Measurements from ENCODE around the gene ITGA3. TPM values are rescaled to one million over a fixed set of nuclear protein-coding genes. Genes with fewer than 3 reads are reported as not detected.

ITGA3 gene
- polyA plus RNA-seq, 4 donors: 85.2 to 115 (median 108) TPM

DNA sequence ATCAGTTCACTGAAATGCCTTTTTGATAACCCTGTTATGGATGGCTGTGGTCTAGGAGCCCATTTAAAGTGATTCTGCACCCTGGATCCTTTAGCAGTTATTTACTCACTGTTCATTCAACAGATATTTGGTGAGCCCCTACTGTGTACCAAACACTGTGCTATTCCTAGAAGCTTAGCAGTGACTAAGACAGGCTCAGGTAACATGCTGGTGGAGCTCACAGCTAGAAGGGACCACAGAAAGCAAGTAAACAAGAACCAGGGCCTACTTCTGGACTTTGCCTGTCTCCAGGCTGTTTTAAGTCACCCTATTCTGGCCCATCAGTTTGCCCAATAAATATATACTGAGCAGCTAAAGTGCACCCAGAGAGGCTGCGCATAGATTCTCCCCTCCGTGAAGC lies 11.1 kb downstream of the ITGA3 start:
- no peak for DNase-seq (ENCODE audit: low read depth in 4 of 4, low spot score in 2 of 4)

DNA sequence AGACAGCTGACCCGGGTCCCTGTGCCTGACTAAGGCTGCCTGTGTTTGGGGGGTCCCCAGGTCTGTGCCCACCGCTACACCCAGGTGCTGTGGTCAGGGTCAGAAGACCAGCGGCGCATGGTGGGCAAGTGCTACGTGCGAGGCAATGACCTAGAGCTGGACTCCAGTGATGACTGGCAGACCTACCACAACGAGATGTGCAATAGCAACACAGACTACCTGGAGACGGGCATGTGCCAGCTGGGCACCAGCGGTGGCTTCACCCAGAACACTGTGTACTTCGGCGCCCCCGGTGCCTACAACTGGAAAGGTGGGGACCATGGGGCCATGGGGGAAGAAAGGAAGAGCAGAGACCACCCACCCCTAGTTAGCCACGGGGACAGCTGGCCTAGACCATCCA lies 12.1 kb downstream of the ITGA3 start:
- no peak for DNase-seq (ENCODE audit: low read depth in 4 of 4, low spot score in 2 of 4)

DNA sequence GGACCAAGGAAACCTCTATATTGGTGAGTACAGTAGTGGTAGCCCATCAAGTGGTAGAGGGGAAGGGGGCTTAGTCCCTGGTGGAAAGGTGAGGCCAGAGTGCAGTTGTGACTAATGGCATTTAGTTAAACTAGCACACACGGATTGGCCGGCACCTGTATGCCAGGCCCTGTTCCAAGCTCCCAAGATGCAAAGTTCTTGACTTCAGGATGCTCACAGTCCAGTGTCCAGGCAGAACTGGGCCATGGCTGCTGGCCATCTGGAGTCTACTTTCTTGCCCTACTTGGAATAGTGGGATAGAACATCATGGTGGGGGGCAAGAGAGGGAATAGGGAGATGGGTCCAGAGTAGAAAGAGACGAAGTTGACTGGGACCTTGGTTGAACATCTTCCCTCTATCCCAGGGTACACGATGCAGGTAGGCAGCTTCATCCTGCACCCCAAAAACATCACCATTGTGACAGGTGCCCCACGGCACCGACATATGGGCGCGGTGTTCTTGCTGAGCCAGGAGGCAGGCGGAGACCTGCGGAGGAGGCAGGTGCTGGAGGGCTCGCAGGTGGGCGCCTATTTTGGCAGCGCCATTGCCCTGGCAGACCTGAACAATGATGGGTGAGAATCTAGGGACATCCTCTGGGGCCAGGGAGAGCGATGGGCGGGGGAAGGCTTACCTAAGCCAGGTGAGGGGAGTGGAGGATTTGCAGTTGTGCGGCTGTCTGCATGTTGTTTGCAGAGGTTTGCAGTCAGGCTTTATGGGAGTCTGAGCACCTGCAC lies 15.2 kb downstream of the ITGA3 start:
- DNase-seq (ENCODE audit: low read depth in 4 of 4, low spot score in 2 of 4): no peak

DNA sequence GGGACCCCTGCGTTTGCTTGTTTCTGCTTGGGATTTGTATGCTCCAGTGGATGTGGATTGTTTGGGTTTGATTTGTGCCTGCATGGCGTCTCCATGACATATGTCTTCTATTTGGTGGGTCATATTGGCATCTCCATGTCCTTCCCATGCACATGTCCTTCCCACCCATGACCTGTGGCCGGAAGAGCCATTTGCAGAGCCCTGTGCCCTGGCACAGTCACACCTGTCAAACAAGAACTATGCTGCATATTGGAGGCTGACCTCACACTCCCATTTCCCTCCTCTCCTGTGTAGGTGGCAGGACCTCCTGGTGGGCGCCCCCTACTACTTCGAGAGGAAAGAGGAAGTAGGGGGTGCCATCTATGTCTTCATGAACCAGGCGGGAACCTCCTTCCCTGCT lies 15.8 kb downstream of the ITGA3 start:
- no peak for DNase-seq (ENCODE audit: low read depth in 4 of 4, low spot score in 2 of 4)

- no peak for DNase-seq (ENCODE audit: low read depth in 4 of 4, low spot score in 2 of 4)
Measured at GRCh38 chr17:50072130-50072529, 16.2 kb downstream of the ITGA3 start.

GRCh38 chr17:50072925-50073324 lies 17.0 kb downstream of the ITGA3 start:
- DNase-seq (ENCODE audit: low read depth in 4 of 4, low spot score in 2 of 4): no peak

GRCh38 chr17:50074227-50074626 lies 18.3 kb downstream of the ITGA3 start:
- DNase-seq (ENCODE audit: low read depth in 4 of 4, low spot score in 2 of 4): no peak

GRCh38 chr17:50075446-50076032 lies 19.6 kb downstream of the ITGA3 start:
- DNase-seq (ENCODE audit: low read depth in 4 of 4, low spot score in 2 of 4): no peak

DNA sequence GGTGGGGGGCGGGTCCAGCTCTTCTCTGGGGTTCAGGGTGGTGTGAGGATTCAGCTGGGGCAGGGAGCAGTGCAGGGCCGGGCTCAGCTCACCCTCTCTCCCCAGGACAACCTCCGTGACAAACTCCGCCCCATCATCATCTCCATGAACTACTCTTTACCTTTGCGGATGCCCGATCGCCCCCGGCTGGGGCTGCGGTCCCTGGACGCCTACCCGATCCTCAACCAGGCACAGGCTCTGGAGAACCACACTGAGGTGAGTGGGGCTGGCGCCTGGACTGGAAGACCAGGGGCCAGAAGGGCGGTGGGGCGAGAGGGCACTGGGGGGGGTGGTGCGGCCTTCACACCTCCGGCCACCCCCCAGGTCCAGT lies 20.3 kb downstream of the ITGA3 start:
- no peak for DNase-seq (ENCODE audit: low read depth in 4 of 4, low spot score in 2 of 4)

DNA sequence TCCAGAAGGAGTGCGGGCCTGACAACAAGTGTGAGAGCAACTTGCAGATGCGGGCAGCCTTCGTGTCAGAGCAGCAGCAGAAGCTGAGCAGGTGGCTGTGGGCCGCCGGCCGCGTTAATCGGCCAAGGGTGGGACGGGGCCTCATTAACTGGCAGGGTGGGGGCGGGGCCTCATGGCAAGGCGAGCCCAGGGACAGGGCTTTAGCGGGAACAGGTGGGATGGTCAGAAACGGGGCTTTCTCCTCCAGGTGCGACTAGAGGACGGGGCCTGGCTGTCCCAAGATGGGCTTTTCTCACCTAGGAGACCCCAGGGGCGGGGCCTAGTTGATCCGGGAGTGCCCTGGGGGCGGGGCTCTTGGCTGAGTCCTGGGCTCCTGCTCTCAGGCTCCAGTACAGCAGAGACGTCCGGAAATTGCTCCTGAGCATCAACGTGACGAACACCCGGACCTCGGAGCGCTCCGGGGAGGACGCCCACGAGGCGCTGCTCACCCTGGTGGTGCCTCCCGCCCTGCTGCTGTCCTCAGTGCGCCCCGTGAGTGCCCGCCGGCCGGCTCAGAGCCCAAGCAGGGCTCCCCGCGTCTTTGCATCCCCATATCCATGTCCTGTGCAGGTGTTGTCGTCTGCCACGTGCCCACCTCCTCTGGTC lies 20.8 kb downstream of the ITGA3 start:
- DNase-seq (ENCODE audit: low read depth in 4 of 4, low spot score in 2 of 4): no peak

- DNase-seq (ENCODE audit: low read depth in 4 of 4, low spot score in 2 of 4): no peak
Measured at GRCh38 chr17:50078430-50078829, 22.5 kb downstream of the ITGA3 start.

DNA sequence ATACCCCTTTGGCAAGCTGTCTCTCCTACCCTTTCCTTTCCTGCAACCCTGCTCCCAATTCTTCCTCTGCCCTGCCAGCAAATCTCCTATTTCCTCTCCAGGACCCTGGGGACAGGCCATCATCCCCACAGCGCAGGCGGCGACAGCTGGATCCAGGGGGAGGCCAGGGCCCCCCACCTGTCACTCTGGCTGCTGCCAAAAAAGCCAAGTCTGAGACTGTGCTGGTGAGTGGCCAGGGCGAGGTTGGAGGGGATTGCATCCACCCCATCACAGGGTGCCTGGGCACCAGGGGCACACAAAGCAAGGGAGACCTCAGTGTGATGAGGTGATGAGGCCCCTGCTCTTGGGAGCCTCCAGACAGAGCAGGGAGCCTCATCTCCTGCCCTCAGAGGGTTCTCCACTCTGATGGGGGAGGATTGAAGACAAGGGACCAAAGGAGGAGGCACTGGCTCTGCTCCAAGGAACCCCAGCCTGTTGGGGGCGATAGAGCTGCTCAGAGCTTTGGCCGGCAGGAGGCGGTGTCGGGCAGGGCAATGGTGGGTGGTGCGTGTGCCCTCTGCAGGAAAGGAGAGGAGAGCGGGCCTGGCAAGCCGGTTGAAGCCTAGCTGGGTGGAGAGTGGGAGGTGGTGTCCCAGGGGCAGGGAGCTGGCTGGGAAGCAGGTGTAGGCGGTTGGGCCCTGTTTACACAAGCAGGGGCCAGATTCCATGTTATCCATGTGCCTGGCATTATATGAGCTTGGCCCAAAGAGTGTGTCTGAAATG lies 23.6 kb downstream of the ITGA3 start:
- no peak for DNase-seq (ENCODE audit: low read depth in 4 of 4, low spot score in 2 of 4)

- no peak for DNase-seq (ENCODE audit: low read depth in 4 of 4, low spot score in 2 of 4)
Measured at GRCh38 chr17:50080096-50080480, 24.2 kb downstream of the ITGA3 start.

- DNase-seq (ENCODE audit: low read depth in 4 of 4, low spot score in 2 of 4): no peak
Measured at GRCh38 chr17:50080827-50081226, 24.9 kb downstream of the ITGA3 start.

- no peak for DNase-seq (ENCODE audit: low read depth in 4 of 4, low spot score in 2 of 4)
Measured at GRCh38 chr17:50081757-50082156, 25.8 kb downstream of the ITGA3 start.

GRCh38 chr17:50087246-50087911 lies 31.5 kb downstream of the ITGA3 start:
- no peak for DNase-seq (ENCODE audit: low read depth in 4 of 4, low spot score in 2 of 4)

- no peak for DNase-seq (ENCODE audit: low read depth in 4 of 4, low spot score in 2 of 4)
Measured at GRCh38 chr17:50087912-50088405, 32.0 kb downstream of the ITGA3 start.

GRCh38 chr17:50088952-50089825 lies 33.3 kb downstream of the ITGA3 start:
- DNase-seq (ENCODE audit: low read depth in 4 of 4, low spot score in 2 of 4): no peak

- DNase-seq (ENCODE audit: low read depth in 4 of 4, low spot score in 2 of 4): no peak
Measured at GRCh38 chr17:50090071-50090470, 34.2 kb downstream of the ITGA3 start.
